ENCODE measurements around the gene ANKRD61.

ANKRD61 gene

GRCh38 chr7:6012355-6013104 is 18.6 kb upstream of the ANKRD61 start:
- Histone ChIP-seq H3F3A (ENCODE audit: low read depth) (no peaks in the 10 kb centered on the region), H3K4me1 (ENCODE audit: insufficient read depth, low read length, poor library complexity, severe bottlenecking) (peaks cover 12% of the 10 kb centered on the region), H3K36me3 (ENCODE audit: insufficient read depth, low read length) (peaks cover 15% of the 10 kb centered on the region; the same call in 1 of the 2 replicates), H3K27me3 (ENCODE audit: insufficient read depth, low read length, poor library complexity, severe bottlenecking) (no peaks in the 10 kb centered on the region), H4K20me1 (ENCODE audit: insufficient read depth, low read length, poor library complexity, severe bottlenecking) (no peaks in the 10 kb centered on the region), H3K79me2 (ENCODE audit: insufficient read depth, low read length) (peaks cover 50% of the 10 kb centered on the region), H2AFZ (ENCODE audit: low read length) (no peak overlapping the region), H3K9ac (ENCODE audit: low read depth, low read length, poor library complexity, severe bottlenecking) (no peak overlapping the region), H3K4me3 (ENCODE audit: low read length, poor library complexity, severe bottlenecking) (no peak overlapping the region), H3K9me3 (ENCODE audit: insufficient read depth, low read depth, low read length) (no peaks in the 10 kb centered on the region), H3K9me2 (replicated peaks; ENCODE audit: low read depth, low read length) (no peaks in the 10 kb centered on the region), H3K4me2 (ENCODE audit: low read depth, low read length, poor library complexity, severe bottlenecking) (peak overlapping the region; percentile 91)
- TF ChIP-seq CTCF (conservative IDR thresholded peaks at IDR 0.05; ENCODE audit: low read length) (no peak), EZH2phosphoT487 (IDR thresholded peaks at IDR 0.05; ENCODE audit: borderline replicate concordance) (no peak)

- peaks cover 5% of the 10 kb centered on the region for H3K4me1 ChIP-seq (ENCODE audit: insufficient read depth, low read length, poor library complexity, severe bottlenecking)
- no peaks in the 10 kb centered on the region for H3K9me3 ChIP-seq (ENCODE audit: insufficient read depth, low read depth, low read length)
- H3F3A ChIP-seq (ENCODE audit: low read depth): no peaks in the 10 kb centered on the region
- H3K4me2 ChIP-seq (ENCODE audit: low read depth, low read length, poor library complexity, severe bottlenecking): no peak overlapping the region
- no peak for TF ChIP-seq EZH2phosphoT487 (IDR thresholded peaks at IDR 0.05; ENCODE audit: borderline replicate concordance)
- no peak for TF ChIP-seq CTCF (conservative IDR thresholded peaks at IDR 0.05; ENCODE audit: low read length)
- no peak overlapping the region for H2AFZ ChIP-seq (ENCODE audit: low read length)
- H3K9ac ChIP-seq (ENCODE audit: low read depth, low read length, poor library complexity, severe bottlenecking): no peak overlapping the region
- no peaks in the 10 kb centered on the region for H3K9me2 ChIP-seq (replicated peaks; ENCODE audit: low read depth, low read length)
- peaks cover 19% of the 10 kb centered on the region for H3K79me2 ChIP-seq (ENCODE audit: insufficient read depth, low read length)
- H4K20me1 ChIP-seq (ENCODE audit: insufficient read depth, low read length, poor library complexity, severe bottlenecking): no peaks in the 10 kb centered on the region
- no peaks in the 10 kb centered on the region for H3K27me3 ChIP-seq (ENCODE audit: insufficient read depth, low read length, poor library complexity, severe bottlenecking)
- no peak overlapping the region for H3K4me3 ChIP-seq (ENCODE audit: low read length, poor library complexity, severe bottlenecking)
- peaks cover 37% of the 10 kb centered on the region; the same call in 1 of the 2 replicates for H3K36me3 ChIP-seq (ENCODE audit: insufficient read depth, low read length)
Observed at GRCh38 chr7:6015917-6016652, 15.1 kb upstream of the ANKRD61 start.

- Histone ChIP-seq H3K36me3 (ENCODE audit: insufficient read depth, low read length) (peaks cover 41% of the 10 kb centered on the region; the same call in 1 of the 2 replicates), H3K9ac (ENCODE audit: low read depth, low read length, poor library complexity, severe bottlenecking) (no peak overlapping the region), H3K79me2 (ENCODE audit: insufficient read depth, low read length) (peaks cover 14% of the 10 kb centered on the region), H3K9me2 (replicated peaks; ENCODE audit: low read depth, low read length) (no peaks in the 10 kb centered on the region), H4K20me1 (ENCODE audit: insufficient read depth, low read length, poor library complexity, severe bottlenecking) (no peaks in the 10 kb centered on the region), H3K9me3 (ENCODE audit: insufficient read depth, low read depth, low read length) (no peaks in the 10 kb centered on the region), H3F3A (ENCODE audit: low read depth) (no peaks in the 10 kb centered on the region), H3K4me2 (ENCODE audit: low read depth, low read length, poor library complexity, severe bottlenecking) (no peak overlapping the region), H3K4me1 (ENCODE audit: insufficient read depth, low read length, poor library complexity, severe bottlenecking) (peaks cover under 1% of the 10 kb centered on the region), H3K4me3 (ENCODE audit: low read length, poor library complexity, severe bottlenecking) (no peak overlapping the region), H2AFZ (ENCODE audit: low read length) (no peak overlapping the region), H3K27me3 (ENCODE audit: insufficient read depth, low read length, poor library complexity, severe bottlenecking) (no peaks in the 10 kb centered on the region)
- TF ChIP-seq CTCF (conservative IDR thresholded peaks at IDR 0.05; ENCODE audit: low read length) (no peak), EZH2phosphoT487 (IDR thresholded peaks at IDR 0.05; ENCODE audit: borderline replicate concordance) (no peak)
Observed at GRCh38 chr7:6016653-6016966, 14.6 kb upstream of the ANKRD61 start.
